AG04450 (cell line): Measurements from ENCODE around the gene WDTC1. TPM values are rescaled to one million over a fixed set of nuclear protein-coding genes. Genes with fewer than 3 reads are reported as not detected.

Source experiments
- CTCF ChIA-PET: fragments of 300-600, 350-600 bp; formaldehyde crosslinking; extraction: SDS; loops from one replicate; lab custom pipeline; 2022; ENCODE audit warnings: antibody characterized with exemption, inconsistent platforms; lab: Charles Lee
- POLR2A ChIA-PET: fragments of 350-600 bp; formaldehyde crosslinking; extraction: SDS; loops from one replicate; lab custom pipeline; 2021; ENCODE audit warnings: antibody characterized with exemption, inconsistent platforms; lab: Yijun Ruan, JAX
- DNase-seq: peaks from one replicate; pipeline ENCODE4 v3.0.0-alpha.2; 2011; ENCODE audit warnings: low read depth, low spot score
- H3K27ac ChIP-seq: one replicate; pipeline ENCODE4 v1.5.1; 2012; ENCODE audit warnings: low read depth, low read length, control low read depth
- H3K27me3 ChIP-seq: one replicate; pipeline ENCODE4 v1.6.0; 2012; ENCODE audit warnings: low read length; ENCODE audit not compliant: control insufficient read depth, insufficient read depth
- H3K4me3 ChIP-seq: 2 replicates; pipeline ENCODE4 v1.5.1; 2011; ENCODE audit warnings: mild to moderate bottlenecking, low read depth, low read length, control low read depth
- H3K9me3 ChIP-seq: 2 replicates; pipeline ENCODE4 v1.5.1; 2012; ENCODE audit warnings: low read length; ENCODE audit not compliant: control insufficient read depth, insufficient read depth
- CTCF ChIP-seq: IDR thresholded peaks from 2 replicates; pipeline ENCODE4 v1.5.1; 2011; ENCODE audit warnings: low read depth, low read length, control low read depth, inconsistent platforms
- polyA plus RNA-seq: library from polyadenylated mRNA; depleted of rRNA; stranded (reverse); fragments of >200 nt; gene quantifications from 2 replicates; pipeline ENCODE4 v1.2.3, GENCODE V29; 2011

The WDTC1 gene
- polyA plus RNA-seq, 1 experiment: 7.1 TPM

- Histone ChIP-seq H3K9me3 (no peaks in the 10 kb centered on the region; the same call in 1 of the 2 replicates), H3K27ac (no peak overlapping the region), H3K4me3 (no peak overlapping the region), H3K27me3 (no peaks in the 10 kb centered on the region)
- DNase-seq: no peak
- ChIA-PET CTCF (interaction anchor here (1.3 to 1.4 kb wide), 2 partner anchors 14 to 213 kb away, joined by 3 to 8 read pairs; no protein-coding TSS in a partner anchor), POLR2A (interaction anchor here (1.1 kb wide), 1 partner anchor 22 kb away, joined by 3 read pairs; no protein-coding TSS in a partner anchor)
- no peak for TF ChIP-seq CTCF
These were observed 109.2 kb downstream of the WDTC1 start for GRCh38 chr1:27343639-27344025.

- Histone ChIP-seq H3K27me3 (no peaks in the 10 kb centered on the region), H3K4me3 (no peak overlapping the region), H3K27ac (no peak overlapping the region), H3K9me3 (no peaks in the 10 kb centered on the region; the same call in 1 of the 2 replicates)
- ChIA-PET CTCF (interaction anchor here (0.9 kb wide), 1 partner anchor 12 kb away, joined by 4 read pairs; no protein-coding TSS in a partner anchor), POLR2A (no interaction called here)
- TF ChIP-seq CTCF: no peak
- DNase-seq: no peak
These were observed 110.8 kb downstream of the WDTC1 start for GRCh38 chr1:27345272-27345671.

- no peak overlapping the region for H3K4me3 ChIP-seq
- no peaks in the 10 kb centered on the region; the same call in 1 of the 2 replicates for H3K9me3 ChIP-seq
- POLR2A ChIA-PET: no interaction called here
- no peak overlapping the region for H3K27ac ChIP-seq
- no peak for TF ChIP-seq CTCF
- CTCF ChIA-PET: interaction anchor here (0.7 to 1.0 kb wide), 2 partner anchors 10 to 14 kb away, joined by 3 read pairs; no protein-coding TSS in a partner anchor
- DNase-seq: no peak
- no peaks in the 10 kb centered on the region for H3K27me3 ChIP-seq
These were observed 111.9 kb downstream of the WDTC1 start for GRCh38 chr1:27346357-27346756.

- CTCF ChIA-PET: interaction anchor here (0.6 to 1.0 kb wide), 2 partner anchors 9 to 14 kb away, joined by 3 to 4 read pairs; no protein-coding TSS in a partner anchor
- Histone ChIP-seq H3K9me3 (no peaks in the 10 kb centered on the region; the same call in 1 of the 2 replicates), H3K4me3 (no peak overlapping the region), H3K27ac (no peak overlapping the region), H3K27me3 (no peaks in the 10 kb centered on the region)
- no peak for DNase-seq
- POLR2A ChIA-PET: no interaction called here
- no peak for TF ChIP-seq CTCF
These were observed 112.7 kb downstream of the WDTC1 start for GRCh38 chr1:27346991-27347624.
